ENCODE measurements around the gene BRAF. TPM values are rescaled to one million over a fixed set of nuclear protein-coding genes. Genes with fewer than 3 reads are reported as not detected.

Gene BRAF
- polyA plus RNA-seq, 1 donor: 25.7 TPM

DNA sequence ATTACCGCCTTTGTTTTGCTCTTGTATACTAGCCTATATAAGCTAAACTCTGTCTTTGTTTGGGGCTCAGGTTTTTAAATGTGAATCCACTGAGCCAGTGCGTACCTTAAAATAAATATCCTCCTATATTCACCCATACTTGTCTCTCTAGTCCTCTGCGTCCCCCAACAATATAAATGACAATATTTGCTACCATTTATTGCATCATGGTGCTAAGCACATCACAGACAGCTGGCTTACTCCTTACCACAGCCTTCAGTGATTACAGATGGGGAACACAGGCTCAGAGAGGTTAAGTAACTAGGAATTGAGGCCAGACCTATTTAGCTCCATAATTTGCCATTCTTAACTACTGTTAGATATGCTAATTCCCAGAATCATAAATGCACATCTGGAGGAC is 255.4 kb downstream of the BRAF start:
- no peaks in the 10 kb centered on the region for H3K27me3 ChIP-seq (ENCODE audit: control insufficient read depth, insufficient read depth, low read length)
- no peaks in the 10 kb centered on the region for H3K9me3 ChIP-seq (ENCODE audit: control insufficient read depth, low read depth, low read length)
- no peak for DNase-seq
- no peaks in the 10 kb centered on the region for H3K36me3 ChIP-seq (ENCODE audit: control insufficient read depth, insufficient read depth, low read length)
- H3K27ac ChIP-seq (ENCODE audit: low read length): no peak overlapping the region
- WGBS (ENCODE audit: insufficient coverage, low lambda C conversion rate): no CpG with 5 or more reads among the region's 3 CpGs
- H3K4me1 ChIP-seq (ENCODE audit: control insufficient read depth, insufficient read depth, low read length): peaks cover 11% of the 10 kb centered on the region
- no peak overlapping the region for H3K4me3 ChIP-seq (ENCODE audit: low read length)

Other genes with a start within 250 kb of the BRAF start
- gene NDUFB2, start 228.2 kb downstream of the BRAF start, polyA plus RNA-seq: 209 TPM
- 95.7 TPM for gene MRPS33, start 90.0 kb upstream of the BRAF start, polyA plus RNA-seq
- gene TMEM178B, start 149.1 kb upstream of the BRAF start, polyA plus RNA-seq: 2.2 TPM

Measured in large intestine (tissue), 3 donors.